Fibroblast of skin of right quadriceps (primary cell): ENCODE results near the gene HAPSTR1.

Source experiments
- DNase-seq: peaks from one replicate; pipeline ENCODE4 v3.0.0-alpha.2; 2013

HAPSTR1 gene

DNA sequence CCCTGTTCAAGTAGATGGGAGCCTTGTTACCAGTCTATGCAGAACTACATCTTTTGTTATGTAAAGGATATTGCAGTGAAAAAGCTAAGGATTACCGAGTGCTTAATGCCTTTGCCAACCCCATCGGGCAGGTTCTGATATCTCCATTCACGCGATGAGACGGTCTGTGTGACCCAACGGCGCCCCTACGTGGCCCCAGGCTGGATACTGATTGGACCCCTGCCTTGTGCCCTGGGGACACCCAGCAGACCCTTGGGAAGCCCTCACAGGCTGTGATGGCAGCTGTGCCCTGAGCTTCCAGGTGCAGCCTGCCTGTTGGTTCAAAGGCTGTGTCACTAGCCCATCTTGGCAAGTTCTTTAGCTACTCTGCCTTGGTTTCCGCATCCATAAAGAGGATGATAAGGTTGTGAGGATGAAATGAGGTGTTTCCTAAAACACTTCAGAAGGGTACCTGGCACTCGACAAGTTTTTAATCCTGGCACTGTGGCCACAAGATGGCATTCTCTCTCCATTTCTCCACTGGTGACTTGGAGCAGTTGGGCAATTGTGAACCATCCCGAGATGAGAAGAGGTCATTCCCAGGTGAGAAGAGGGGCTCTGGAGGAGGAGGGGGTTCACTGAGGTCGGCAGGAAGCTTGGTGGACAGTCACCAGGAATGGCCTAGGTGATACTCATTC, 33.6 kb downstream of the HAPSTR1 start:
- DNase-seq = no peak

- no peak for DNase-seq
Measured at GRCh38 chr16:9125658-9126505, 34.4 kb downstream of the HAPSTR1 start.

DNA sequence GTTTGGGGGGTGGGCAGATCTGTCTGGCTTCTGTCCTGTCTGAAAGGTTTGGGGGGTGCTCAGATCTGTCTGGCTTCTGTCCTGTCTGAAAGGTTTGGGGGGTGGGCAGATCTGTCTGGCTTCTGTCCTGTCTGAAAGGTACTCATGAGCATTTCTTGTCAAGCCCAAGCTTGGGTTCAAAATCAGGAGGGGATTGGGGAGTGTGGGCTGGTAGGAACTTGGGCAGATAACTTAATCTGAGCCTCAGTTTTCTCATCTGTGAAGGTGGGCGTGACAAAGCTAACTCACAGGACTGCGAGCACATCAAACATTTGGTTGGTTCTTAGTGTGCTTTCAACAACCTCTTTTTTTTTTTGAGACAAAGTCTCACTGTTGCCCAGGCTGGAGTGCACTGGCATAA, 35.2 kb downstream of the HAPSTR1 start:
- no peak for DNase-seq

DNA sequence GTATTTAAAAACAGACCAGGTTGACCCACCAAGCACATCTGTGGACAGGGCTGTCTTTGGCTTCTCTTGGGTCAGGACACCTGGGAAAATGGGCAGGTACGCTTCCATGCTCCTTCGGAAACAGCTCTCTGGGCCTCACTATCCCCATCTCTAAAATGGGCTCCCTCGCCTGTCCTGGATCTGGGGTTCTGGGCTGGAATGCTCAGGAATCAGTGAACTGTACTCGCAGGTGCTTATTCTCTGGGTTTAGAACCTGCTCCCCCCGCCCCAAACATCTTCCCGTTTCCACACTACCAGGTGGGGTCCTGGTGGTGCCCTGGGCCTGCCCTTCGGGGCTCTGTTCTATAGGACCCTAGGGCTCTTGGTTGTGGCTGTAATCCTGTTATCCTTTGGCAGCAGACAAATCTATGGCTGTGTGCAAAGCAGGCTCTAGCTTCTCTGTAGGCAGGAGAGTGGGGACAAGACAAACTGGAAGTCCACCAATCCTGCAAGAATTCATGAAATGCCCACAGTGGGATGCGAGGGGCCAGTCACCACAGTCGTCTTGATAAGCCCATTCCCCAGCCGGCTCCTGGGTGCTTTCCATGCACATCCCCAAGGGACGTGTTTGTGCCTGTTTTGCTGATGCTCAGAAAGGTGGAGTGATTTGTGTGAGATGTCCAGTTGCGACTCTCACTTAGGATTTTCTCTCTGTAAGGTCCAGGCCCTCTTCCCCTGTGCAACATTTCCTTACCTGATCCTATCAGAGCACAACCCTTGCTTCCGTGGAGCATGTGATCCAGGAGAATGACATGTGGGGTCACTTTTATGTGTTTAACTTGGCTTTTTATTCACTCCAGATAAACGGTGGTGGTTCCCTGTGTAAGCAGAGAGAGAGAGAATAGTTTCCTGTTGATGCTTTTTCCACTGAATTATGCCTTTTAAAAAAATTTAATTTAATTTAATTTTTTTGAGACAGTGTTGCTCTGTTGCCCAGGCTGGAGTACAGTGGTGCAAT, 37.2 kb downstream of the HAPSTR1 start:
- DNase-seq = no peak

- no peak for DNase-seq
Measured at GRCh38 chr16:9134306-9134705, 42.9 kb downstream of the HAPSTR1 start.

GRCh38 chr16:9134739-9135138, 43.3 kb downstream of the HAPSTR1 start:
- peak; percentile 54 for DNase-seq

- no peak for DNase-seq
Measured at GRCh38 chr16:9135797-9136196, 44.4 kb downstream of the HAPSTR1 start.

GRCh38 chr16:9136596-9136995, 45.2 kb downstream of the HAPSTR1 start:
- no peak for DNase-seq

GRCh38 chr16:9138021-9138680, 46.7 kb downstream of the HAPSTR1 start:
- no peak for DNase-seq

GRCh38 chr16:9138731-9139501, 47.5 kb downstream of the HAPSTR1 start:
- peak; percentile 48 for DNase-seq

GRCh38 chr16:9139965-9140364, 48.5 kb downstream of the HAPSTR1 start:
- peak; percentile 29 for DNase-seq
